ENCODE data around the gene CACNA1G.

The CACNA1G gene

GRCh38 chr17:50590946-50591737 lies 30.6 kb downstream of the CACNA1G start:
- DNase-seq: no peak

GRCh38 chr17:50593321-50593720 lies 32.8 kb downstream of the CACNA1G start:
- peak; percentile 96 for DNase-seq

GRCh38 chr17:50594128-50594823 lies 33.8 kb downstream of the CACNA1G start:
- no peak for DNase-seq

GRCh38 chr17:50594892-50595291 lies 34.4 kb downstream of the CACNA1G start:
- no peak for DNase-seq

GRCh38 chr17:50596191-50597037 lies 35.9 kb downstream of the CACNA1G start:
- DNase-seq: peak; percentile 19

GRCh38 chr17:50598487-50598886 lies 38.0 kb downstream of the CACNA1G start:
- DNase-seq: no peak

- DNase-seq: no peak
Measured at GRCh38 chr17:50599606-50600005, 39.1 kb downstream of the CACNA1G start.

GRCh38 chr17:50601823-50602375 lies 41.4 kb downstream of the CACNA1G start:
- no peak for DNase-seq

- no peak for DNase-seq
Measured at GRCh38 chr17:50602836-50603235, 42.3 kb downstream of the CACNA1G start.

- peak; percentile 93 for DNase-seq
Measured at GRCh38 chr17:50603340-50603739, 42.8 kb downstream of the CACNA1G start.

- DNase-seq: no peak
Measured at GRCh38 chr17:50604513-50604912, 44.0 kb downstream of the CACNA1G start.

- no peak for DNase-seq
Measured at GRCh38 chr17:50605429-50605828, 44.9 kb downstream of the CACNA1G start.

- DNase-seq: no peak
Measured at GRCh38 chr17:50607522-50608175, 47.1 kb downstream of the CACNA1G start.

- DNase-seq: peak; percentile 48
Measured at GRCh38 chr17:50608700-50609379, 48.3 kb downstream of the CACNA1G start.

GRCh38 chr17:50609380-50610074 lies 49.0 kb downstream of the CACNA1G start:
- DNase-seq: no peak

GRCh38 chr17:50611634-50612033 lies 51.1 kb downstream of the CACNA1G start:
- DNase-seq: no peak

GRCh38 chr17:50612281-50612680 lies 51.8 kb downstream of the CACNA1G start:
- DNase-seq: no peak

- no peak for DNase-seq
Measured at GRCh38 chr17:50613007-50613992, 52.8 kb downstream of the CACNA1G start.

GRCh38 chr17:50614471-50615051 lies 54.0 kb downstream of the CACNA1G start:
- no peak for DNase-seq

- no peak for DNase-seq
Measured at GRCh38 chr17:50615828-50616227, 55.3 kb downstream of the CACNA1G start.
